ENCODE results near the gene KRT85.

Gene KRT85

GRCh38 chr12:52392465-52393007, 25.3 kb upstream of the KRT85 start:
- no peak for DNase-seq

DNA sequence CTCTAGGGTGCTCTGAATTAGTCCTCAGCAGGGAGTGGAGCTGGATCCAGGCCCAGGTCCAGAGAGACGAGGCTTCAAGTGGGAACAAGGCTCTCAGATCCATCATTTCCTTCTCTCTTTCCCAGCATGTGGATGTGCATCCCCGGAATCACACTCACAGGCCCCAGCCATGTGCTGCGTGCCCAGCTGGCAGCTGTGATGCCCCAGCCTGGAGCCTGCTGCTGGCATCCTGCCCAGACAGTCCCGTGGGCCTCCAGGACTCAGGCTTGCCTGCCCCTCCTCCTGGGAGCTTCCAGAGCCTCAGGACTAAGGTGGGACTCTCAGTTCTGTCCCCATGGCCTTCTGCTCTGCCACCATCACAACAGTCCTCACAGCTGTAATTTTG, 24.3 kb upstream of the KRT85 start:
- DNase-seq, result no peak

DNA sequence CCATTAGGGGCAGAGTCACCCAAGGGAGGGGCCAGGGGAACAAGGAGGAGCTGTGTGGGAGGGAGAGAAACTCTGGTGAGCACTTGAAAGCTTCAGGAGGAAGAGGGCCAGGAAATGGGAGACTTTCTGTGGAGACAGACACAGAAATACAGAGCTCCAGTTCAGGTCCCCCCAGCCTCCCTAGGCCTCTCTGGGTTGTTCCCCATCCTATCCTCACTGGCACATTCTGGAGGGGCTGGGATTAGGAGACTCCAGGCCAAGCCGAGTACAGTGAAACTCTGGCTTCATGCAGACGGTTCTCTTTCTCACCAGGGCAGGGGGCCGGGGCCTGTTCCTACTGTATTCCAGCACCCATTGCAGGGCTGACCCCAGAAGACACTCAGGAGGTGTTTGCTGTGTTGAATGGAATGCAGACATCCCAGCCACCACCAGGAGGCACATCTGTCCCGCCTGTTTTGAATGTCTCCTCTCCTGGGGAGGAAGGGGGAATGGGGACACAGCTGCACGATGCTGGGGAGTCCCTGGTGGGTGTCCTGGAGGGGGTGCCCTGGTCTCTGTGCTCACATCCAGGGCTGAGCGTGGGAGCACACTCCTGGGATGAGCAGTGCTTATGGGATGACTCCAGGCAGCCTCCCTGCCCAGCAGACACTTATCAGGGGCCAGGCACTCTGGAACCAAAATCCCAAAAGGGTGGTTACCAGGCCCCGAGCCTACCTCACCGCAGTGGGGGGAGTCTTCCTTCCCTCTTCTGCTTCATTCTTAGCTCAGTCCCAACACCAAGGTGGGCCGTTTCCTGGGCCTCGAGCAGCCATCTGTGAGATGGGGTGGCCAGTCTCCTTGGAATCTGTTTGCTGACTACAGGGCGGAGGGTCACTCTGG, 23.7 kb upstream of the KRT85 start:
- DNase-seq, result no peak

GRCh38 chr12:52389313-52390207, 22.3 kb upstream of the KRT85 start:
- no peak for DNase-seq

DNA sequence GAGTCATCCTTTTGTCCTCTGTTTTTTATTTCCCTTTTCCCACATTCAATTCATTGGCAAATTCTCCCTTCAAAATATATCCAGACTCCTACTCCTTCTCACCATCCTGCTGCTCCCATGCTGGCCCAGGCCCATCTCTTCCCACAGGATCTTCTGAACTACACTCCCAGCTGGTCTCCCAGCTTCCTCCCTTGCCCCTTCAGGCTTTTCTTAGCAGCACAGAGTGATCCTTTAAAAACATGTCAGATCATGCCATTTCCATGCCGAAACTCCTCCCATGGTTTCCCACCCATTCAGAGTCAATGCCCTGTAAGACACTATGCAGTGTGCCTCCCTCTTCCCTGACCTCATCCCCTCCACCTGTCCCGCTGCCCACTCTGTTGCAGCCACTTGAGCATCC, 20.6 kb upstream of the KRT85 start:
- DNase-seq, result no peak

- DNase-seq, result no peak
These were observed 18.0 kb upstream of the KRT85 start, which contains the start of gene KRT84 for GRCh38 chr12:52385226-52385702. Gene KRT84, minus strand, starts transcription at chr12:52385652. Its CDS starts 67 bp downstream, at chr12:52385585.

DNA sequence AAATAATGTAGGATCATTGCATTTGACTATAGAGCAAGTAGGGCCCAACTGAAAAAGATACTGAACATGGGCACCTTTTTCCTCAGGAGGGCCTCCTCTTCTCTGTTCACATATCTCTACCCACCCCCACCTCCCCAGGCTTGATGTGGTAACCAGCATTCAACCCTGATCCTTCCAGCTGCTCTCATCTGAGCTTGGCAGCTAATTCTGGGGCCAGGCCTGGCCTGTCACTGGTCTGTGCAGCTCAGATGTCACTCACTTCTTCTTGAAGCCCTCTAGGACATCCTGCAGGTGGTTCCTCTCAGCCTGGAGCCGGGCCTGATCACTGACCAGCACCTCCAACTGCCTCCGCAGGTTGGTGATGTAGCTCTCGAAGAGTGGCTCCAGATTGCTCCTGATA, 16.1 kb upstream of the KRT85 start:
- DNase-seq, result no peak

DNA sequence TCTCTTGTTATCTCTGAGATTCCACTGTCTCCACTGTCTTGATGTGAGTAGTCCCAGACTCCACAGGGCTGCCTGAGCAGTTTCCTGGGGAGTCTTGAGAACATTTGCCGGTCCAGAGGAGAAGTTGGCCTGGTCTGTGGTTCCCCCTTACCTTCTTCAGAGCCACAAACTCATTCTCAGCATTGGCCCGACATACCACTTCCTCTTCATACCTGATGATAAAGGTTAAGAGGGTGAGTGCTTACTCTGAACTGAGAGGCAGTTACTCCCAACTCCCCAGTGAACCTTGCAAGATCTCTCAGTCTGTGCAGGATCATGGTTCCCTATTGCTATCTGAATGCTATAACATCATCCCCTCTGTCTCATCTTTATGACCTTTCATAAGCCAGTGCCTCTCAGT, 15.6 kb upstream of the KRT85 start:
- DNase-seq, result no peak

DNA sequence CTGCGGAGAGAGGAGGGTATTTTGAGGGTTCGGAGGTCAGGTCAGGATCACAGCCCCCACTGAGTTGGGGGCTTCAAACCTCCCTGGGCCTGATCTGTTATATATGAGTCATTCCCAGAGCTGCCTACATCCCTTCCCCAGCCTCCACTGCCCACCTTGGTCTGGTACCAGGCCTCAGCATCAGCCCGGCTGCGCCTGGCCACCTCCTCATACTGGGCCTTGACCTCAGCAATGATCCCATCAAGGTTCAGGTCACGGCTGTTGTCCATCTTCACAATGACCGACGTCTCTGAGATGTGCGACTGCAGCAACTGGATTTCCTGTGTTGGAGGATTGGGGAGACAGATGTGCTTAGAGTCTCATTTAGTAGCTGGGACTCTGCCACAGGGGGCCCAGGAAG, 13.9 kb upstream of the KRT85 start:
- DNase-seq, result no peak

DNA sequence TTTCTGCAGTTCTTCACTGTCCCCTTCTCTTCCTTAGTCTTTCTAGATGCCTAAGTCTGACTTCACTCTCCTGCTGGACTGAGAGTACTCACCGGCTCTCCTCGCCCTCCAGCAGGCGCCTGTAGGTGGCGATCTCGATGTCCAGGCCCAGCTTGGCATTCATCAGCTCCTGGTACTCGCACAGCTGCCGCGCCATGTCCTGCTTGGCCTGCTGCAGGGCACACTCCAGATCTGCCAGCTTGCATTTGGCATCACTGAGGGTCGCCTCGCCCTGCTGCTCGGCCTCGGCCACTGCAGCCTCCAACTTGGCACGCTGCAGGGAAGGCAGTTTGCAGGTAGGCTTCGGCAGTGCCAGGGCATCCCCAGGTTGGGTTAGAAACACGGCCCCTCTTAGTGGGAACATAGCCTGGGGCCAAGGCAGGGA, 13.0 kb upstream of the KRT85 start:
- no peak for DNase-seq

DNA sequence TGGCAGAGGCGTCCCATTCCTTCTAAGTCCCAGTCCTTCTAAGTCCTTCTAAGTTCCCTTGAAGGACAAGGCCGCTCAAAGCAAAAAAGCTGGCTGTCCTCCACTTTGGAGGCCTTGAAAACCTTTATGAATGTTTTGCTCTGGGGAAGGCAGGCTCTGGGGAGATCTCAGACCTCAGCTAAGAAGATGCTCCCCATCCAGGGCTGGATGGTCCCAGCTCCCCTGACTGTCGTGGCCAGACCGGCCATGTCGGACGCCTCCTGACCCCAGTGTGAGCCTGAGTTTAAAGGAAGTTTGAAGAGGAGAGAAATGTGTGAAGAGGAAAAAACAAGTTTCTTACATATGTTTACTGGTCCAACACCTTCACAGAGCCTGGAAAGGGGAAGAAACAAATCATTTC, 12.3 kb upstream of the KRT85 start:
- DNase-seq, result no peak

GRCh38 chr12:52378091-52378490, 10.8 kb upstream of the KRT85 start:
- no peak for DNase-seq

DNA sequence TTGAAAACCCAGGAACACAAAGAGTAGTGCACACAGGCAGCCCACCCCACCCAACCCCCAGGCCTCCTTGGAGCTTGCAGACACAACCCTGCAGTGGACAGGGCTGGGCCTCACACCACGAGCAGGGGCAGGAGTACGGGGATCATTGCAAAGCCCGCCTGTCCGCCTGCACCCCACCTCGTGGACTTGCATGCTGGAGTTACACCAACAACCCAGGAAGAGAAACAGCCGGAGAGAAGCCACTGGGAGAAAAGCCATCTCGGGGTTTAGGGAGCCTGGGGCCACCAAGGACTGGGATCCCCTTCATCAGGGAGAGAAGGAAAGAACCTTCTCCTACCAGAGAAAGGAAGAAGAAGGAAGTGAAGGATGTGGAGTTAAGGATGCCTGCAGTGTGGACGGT, 10.0 kb upstream of the KRT85 start:
- DNase-seq, result no peak

DNA sequence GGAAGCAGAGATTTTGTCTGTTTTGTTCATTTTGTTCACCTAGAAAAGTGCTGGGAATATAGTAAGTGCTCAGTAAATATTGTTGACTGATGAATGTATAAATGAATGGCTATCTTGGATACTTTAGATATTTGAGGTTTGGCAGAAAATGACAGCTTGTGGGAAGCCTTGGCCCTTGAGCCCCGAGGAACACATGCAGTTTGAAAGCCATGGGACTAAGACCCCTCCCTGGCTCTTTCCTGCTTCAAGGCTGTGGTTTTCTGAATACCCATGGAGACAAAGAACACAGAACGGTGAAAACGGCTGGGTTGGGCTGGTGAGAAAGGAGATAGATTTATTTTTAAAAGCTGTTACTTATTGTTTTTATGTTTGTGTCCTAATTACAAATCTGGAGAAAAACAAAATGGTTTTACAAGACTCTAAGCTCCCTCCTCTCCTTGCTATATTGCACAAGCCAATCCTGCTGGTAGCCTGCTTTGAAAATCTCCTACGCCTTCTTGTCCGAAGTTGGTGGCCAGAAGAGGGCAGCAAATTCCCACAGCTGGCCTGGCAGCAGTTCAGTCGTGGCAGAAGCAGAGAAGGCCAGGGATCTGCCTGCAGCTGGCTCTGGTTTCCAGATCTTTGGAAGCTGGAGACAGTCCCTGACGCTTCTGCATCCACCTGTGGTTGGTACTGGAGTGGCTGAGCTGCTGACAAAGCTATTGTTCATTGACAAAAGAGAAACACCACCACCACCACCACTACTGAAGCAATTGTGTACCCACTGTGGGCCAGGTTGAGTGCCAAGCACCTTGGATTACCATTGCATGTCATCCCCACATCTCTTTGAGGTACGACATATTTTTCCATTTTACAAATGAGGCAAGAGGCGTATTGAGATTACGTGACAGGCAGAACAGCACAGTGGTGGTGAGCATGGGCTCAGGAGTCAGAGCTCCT, 5.2 kb upstream of the KRT85 start:
- DNase-seq, result peak; percentile 84

- no peak for DNase-seq
These were observed 4.4 kb upstream of the KRT85 start for GRCh38 chr12:52371716-52372115.

DNA sequence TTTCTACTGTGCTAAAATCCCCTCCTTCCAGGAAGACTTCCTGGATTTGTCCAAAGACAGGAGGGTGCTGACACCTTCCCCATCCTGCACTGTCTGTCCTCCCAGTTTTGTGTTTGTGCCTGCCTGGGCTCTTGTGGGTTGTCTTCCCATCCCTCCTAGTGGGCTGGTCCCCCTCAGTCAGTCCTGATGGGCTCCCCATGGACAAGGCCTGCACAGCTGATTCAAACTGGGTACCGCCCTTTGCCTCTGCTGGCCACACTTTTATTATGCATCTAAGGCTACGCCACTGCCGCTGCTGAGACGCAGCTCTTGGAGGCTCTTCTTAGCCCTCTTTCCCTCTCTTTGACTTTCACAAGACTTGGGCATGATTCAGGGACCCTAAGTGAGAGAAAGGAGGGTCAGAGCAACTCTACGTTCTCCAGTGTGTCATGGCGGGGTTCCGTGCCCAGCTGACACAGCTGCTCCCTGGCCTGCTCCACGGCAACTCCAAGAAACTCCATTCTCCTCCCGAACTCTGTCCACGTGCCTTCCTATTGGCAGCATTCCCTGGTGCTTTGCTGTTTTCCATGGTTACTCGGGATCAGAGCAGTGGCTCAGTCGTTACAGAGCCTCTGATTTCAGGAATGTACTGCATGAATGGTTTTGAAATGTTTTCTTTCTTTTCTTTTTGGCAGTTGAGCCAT, 3.8 kb upstream of the KRT85 start:
- peak; percentile 23 for DNase-seq

- DNase-seq, result no peak
These were observed 2.5 kb upstream of the KRT85 start for GRCh38 chr12:52369809-52370208.

GRCh38 chr12:52369211-52369610, 1.9 kb upstream of the KRT85 start:
- DNase-seq, result no peak

GRCh38 chr12:52368508-52368907, 1.2 kb upstream of the KRT85 start:
- no peak for DNase-seq

- DNase-seq, result no peak
These were observed 595 bp upstream of the KRT85 start for GRCh38 chr12:52367876-52368275.

- no peak for DNase-seq
These were observed 2.3 kb downstream of the KRT85 start for GRCh38 chr12:52364901-52365489.

Data from amniotic stem cell (primary cell).